Activated CD4-positive, alpha-beta T cell treated with anti-CD3 and anti-CD28 coated beads for 4 hours (primary cell): ENCODE data around the gene NDUFB8.

Source experiments
- DNase-seq, 2 donors: peaks; one replicate each; pipeline ENCODE4 v3.0.0-alpha.2; 2020

The NDUFB8 gene

DNA sequence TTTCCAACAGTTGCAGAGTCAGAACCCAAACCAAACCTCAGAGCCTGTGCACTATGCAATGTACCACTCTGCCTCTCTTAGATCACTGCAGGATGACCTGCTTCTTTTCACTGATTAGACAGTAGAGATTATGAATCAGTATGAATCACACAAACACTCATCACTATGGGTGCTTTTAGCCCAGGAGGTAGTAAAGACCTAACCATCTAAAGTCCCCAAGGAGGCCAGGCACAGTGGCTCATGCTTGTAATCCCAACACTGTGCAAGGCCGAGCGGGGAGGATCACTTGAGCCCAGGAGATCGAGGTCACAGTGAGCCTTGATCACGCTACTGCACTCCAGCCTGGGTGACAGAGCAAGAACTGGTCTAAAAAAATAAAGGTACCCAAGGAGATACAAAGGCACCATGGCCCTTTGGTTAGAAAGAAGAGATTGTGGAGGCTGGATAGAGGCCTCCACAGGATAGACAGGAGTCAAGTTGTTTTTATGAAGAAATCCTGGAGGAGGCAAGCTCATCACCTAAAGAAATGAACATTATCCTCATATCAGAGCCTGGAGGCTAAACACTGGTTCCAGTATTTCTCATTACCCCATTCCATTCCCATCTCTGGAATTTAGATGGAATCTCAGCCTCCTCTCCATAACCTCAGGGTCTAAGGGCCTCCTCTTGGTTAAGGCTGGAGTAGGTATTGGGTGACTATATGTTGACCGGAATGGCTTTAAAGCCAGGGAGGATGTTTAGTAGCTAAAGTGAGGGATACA lies 22.9 kb downstream of the NDUFB8 start:
- no peak for DNase-seq

DNA sequence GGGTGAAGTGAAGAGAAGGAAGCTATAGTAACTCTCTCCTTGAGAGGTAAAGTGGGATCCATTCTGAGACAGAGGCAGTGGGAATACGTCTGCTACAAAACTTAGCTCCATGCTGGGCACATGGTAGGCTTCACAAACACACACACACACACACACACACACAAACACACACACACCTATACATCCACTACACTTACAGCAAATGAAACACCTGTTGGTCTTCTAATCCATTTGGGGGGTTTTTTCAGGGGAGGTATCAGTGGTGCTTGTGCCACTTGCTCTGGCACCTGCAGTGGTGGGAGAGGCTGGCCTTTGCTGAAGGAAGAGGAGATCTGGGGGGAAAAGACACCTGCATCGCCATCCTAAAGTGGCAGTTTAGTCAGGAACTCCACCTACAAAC lies 24.5 kb downstream of the NDUFB8 start:
- no peak for DNase-seq

DNA sequence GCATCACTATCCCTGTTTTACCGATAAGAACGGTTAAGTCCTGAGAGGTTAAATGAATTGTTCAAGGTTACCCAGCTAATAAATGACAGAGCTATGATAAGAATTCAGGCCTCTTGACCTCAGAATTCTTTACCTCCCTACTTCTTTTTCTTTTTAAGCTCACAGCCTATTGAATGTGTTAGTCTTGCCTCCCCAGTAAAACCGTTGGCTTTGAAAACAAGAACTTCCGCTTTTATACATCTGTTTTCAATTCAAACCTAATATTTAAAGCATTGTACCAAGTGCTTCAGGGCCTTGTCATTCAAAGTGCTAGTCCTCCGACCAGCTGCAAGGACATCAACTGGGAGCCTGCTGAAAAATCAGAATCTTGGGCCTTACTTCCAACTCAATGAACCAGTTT lies 25.6 kb downstream of the NDUFB8 start:
- no peak for DNase-seq

DNA sequence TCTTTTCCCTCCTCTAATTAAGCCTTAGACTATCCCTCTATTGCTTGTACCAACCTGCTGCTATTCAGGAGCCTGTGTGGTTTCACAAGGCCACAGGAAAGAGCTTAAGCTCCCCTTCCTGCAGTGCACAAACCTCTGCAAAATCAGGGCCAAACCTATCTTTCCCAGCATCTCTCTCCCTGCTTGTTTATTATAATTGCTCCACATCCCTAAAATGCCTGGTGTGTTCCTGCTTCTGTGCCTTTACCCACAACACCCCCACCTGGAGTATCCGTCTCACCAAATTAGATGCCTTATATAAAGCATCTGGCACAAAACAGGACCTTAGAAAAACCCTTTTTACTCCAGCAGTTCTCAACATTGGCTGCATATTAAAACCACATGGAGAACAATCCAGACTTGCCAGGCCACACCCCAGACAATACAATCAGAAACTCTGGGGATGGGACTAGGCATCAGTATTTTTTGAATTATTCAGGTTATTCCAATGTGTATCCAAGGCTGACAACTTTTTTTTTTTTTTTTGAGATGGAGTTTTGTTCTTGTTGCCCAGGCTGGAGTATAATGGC lies 26.7 kb downstream of the NDUFB8 start:
- DNase-seq: no peak

DNA sequence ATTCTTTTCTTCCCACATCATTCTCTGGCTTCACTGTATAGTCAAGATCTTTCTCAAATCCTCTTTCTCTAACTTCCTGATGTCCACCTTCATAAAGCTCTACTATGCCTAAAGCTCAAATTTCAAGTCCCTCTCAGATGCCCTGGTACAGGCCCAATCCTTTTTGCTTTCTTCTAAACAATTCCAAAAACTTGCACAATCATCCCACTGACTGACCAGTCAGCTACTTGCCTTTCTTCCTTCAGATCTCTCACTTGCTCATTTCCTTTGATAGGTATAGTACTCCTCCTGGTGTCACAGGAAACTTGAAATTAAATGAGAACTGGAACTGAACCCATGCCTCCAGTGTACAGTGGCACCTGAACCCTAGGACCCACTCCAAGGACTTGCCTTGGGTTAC lies 28.2 kb downstream of the NDUFB8 start:
- DNase-seq: no peak

DNA sequence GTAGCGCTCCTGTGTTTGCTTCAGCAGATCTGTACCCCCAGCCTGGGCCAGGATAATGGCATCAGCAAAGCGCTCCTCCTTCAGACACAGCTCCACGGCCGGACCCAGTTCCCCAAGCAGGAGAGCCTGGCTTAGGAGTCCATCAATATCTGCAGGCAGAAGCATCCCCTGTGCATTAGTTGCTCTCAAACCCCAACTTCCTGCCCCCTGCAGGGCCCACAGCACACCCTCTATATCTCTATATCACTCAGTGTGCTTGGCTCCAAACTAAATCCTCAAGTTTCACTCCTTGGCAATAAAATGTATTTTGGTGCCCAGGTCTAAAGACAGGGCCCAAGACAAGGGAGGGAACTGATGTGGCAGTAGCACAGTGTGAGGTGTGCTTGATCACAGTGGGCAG lies 31.6 kb downstream of the NDUFB8 start:
- DNase-seq: no peak

DNA sequence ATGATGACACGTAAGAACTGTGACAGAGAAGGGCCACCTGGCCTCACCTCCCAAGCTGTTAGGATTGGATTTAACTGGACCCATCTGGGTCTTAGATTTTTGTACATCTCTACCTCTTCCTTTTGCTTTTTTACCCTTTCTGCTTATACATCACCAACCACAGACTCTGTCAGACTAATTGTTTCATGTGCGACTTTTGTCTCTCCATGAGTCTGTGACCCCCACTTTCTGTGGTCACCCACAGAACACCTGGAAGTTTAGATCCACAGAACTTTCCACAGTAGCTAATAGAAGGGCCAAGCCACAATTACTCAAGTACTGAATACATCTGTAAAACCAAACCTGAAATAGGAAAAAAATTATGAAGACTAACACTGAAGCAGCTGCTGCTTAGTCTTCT lies 33.1 kb downstream of the NDUFB8 start:
- no peak for DNase-seq

DNA sequence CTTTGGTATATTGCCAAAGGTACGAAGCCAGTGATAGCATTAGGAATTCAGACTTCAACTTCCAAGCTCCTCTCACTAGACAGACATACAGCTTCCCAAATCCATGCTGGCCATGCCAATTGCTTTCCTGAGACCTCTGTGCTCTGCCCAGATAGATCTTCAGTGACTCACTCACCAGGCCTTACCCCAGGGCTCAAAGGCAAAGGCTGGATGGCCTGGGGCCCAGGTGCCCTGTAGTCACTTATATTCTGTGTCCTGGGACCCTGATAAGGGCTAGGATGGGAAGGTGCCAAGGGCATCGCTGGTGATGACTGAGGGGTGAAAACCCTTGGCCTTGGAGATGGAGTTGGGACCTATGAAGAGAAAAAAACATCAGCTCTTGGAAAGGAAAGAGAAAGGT lies 39.1 kb downstream of the NDUFB8 start:
- no peak for DNase-seq

DNA sequence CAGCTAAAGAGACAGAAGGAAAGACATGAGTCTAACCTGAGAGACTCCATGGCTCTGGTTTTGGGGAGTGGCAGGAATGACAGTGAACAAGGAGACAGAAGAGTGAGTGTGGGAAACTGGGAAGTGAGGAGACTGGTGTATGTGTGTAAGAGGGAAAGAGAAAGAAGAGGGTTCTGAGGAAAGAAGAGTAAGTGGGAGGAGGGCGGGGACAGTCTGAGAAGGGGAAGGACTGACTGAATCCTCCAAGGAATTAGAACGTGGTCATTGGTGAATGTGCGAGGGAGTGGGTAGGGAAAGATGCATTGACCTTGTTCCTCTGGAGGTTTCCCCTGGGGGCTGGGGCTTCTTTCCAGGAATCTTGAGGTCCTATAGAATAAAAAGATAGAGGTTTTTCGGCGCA lies 40.3 kb downstream of the NDUFB8 start:
- no peak for DNase-seq

DNA sequence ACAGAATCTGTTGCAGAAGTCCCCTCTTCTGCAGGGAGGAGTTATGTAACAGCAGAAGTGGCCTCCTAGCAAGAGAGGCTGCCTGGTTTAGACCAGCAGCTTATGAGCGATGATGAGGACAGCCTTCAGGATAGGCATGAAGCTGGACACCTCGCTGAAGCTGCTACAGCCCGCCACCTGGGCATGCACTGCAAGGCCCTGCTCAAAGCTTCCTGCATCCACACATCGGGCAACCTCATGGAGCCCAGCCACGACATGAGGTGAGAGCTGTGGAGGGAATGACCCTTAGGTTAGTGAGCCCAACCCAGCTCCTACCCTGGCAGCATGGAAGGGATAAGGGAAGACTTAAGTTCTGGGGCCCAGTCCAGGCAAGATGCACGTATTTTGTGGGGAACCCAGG lies 42.1 kb downstream of the NDUFB8 start:
- no peak for DNase-seq

DNA sequence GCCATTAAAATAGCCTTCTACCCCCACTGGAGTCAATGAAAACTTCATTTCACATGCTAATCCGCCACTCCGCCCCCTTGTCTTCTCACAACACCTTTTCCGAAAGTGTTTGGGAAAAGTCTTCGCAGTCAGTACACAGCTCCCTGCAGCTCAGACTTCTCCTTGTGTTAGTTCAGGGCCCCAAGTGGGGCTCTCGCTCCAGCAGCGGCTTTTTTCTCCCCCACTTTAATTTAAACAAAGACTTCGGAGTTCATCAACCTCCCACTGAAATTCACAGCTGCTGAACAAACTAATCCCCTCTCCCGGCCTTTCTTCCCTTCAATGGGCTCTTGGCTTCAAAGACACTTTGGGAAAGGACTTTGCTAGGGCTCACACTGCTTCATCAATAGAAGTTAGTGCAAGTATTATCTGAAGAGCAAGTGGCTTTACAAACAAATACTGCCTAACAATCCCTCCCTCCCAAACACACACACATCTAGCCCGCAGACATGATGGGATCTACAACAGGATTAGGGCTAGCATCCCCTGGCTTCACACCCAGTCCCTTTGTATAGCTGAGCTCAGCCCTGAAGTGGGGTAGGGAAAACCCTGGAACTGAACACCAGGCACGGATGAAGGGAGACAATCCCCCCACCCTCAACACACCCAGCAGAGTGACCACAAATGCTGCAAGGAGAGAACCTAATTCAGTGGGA lies 43.7 kb downstream of the NDUFB8 start:
- no peak for DNase-seq

DNA sequence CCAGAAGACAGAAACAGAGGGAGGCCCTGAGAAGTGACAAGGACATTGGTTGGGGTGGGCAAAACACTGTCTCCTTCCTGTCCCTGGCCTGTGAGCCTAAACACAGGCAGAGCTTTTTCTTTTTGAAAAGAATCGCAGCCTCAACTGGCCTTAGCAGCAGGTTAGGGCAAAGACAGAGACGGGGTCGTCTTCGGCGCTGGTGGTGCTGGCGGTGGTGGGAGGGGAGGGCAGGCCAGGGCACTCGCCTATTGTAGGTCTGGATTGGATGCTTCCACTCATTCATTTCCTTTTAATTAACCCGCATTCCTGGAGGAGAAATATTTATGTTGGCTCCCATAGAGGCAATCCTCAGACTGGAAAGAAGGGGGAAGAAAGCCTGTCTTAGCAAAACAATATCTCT lies 44.3 kb downstream of the NDUFB8 start:
- DNase-seq: no peak

DNA sequence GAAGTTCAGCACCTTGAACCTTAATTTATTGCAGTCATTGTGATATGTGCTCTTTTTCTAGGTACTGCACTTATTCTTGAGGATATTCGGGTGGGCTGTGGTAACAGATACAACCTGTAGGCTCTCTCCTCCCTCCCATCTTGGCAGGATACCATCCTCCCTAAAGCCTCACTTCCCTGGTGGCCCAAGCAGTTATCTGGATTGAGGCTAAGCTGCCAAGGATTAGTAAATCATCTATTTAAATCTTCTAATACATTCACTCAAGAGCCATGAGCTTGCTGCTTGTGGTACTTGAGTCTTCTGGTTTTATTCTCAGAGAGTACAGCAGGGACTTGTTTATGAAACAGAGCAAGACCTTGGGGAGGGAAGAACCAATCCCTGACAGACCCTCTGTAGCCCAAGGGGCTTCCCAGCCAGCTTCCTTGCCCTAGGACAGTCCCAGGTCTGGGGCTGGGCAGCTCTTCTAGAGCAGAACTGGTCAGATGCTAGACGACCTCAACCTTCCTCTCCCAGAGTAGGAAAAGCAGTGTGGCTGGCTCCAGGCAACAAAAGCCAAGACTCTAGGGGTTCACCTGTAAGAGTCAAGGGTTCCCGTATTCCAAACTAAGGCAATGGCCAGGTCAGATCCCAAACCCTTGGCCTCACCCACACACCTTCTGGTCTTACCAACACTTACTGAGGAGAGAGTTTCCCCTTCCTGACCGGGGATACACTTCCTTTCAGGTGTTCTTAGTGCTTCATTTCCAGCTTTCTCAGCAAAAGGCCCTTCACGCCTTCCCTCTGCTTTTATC lies 45.6 kb downstream of the NDUFB8 start:
- no peak for DNase-seq

DNA sequence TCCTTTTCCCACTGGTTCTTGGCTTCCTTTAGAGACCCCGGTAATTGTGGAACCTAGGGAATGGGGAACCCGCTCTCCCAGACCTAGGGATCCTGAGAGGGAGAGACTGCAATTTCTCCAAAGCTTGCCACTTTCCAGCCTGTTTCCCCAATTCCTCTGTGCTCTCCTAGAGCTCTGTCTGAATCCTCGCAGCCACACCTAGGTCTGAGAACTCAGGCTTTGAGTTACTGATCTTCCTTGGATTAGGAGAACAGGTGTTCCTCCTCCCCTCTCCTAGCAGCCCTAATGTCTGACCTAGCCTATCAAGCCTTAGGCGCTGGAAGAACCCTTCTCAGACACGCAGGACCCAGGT lies 46.9 kb downstream of the NDUFB8 start:
- DNase-seq: no peak

DNA sequence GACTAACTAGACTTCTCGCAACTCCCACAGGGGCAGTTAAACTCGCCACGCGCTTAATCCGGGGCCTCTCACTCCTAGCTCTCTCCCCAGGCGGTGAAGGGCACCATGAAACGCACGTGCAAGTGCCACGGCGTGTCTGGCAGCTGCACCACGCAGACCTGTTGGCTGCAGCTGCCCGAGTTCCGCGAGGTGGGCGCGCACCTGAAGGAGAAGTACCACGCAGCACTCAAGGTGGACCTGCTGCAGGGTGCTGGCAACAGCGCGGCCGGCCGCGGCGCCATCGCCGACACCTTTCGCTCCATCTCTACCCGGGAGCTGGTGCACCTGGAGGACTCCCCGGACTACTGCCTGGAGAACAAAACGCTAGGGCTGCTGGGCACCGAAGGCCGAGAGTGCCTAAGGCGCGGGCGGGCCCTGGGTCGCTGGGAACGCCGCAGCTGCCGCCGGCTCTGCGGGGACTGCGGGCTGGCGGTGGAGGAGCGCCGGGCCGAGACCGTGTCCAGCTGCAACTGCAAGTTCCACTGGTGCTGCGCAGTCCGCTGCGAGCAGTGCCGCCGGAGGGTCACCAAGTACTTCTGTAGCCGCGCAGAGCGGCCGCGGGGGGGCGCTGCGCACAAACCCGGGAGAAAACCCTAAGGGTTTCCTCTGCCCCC lies 47.4 kb downstream of the NDUFB8 start:
- peak; percentile 56 to 57 for DNase-seq

DNA sequence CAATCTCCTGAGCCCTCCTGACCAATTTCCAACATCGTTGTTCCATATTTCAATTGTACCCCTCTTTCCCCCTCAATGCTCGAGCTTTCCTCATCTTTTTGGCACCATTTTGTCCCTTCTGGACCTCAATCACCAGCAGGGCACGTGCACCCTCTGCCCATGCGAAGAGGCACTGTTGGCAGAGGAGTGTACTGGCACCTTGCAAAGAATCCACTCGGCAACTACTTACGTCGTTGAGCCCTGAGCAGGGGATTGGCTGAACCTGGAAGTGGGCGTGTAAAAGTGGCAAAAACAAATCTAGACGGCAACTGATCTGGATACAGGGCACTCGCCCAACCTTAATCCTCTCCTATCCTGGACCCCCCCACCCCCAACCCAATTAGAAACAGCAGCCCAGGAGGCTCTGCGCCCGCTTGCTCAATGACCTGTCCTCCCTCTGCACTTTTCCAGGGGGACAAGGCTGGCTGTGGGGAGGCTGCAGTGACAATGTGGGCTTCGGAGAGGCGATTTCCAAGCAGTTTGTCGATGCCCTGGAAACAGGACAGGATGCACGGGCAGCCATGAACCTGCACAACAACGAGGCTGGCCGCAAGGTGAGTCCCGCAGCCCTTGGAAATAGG lies 48.1 kb downstream of the NDUFB8 start:
- peak; percentile 79 to 95 for DNase-seq

DNA sequence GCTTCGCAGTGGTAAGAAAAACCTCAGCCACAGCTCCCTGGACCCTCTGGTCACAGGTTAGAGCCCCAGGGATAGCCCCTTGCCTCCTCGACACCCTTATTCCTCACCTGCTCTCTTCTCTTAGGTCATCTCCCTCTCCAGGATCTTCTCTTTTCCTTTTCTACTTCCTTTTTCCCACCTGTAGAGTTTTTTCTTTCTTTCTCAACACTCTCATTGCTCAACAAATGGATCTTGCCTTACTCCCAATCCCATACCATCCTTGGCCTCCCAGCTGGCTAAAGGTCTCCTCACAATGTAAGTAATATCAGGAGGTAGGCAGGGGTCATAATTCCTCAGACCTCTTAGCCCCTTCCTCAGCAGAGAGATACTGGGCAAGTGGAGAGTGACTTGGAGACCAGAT lies 49.7 kb downstream of the NDUFB8 start:
- no peak for DNase-seq

DNA sequence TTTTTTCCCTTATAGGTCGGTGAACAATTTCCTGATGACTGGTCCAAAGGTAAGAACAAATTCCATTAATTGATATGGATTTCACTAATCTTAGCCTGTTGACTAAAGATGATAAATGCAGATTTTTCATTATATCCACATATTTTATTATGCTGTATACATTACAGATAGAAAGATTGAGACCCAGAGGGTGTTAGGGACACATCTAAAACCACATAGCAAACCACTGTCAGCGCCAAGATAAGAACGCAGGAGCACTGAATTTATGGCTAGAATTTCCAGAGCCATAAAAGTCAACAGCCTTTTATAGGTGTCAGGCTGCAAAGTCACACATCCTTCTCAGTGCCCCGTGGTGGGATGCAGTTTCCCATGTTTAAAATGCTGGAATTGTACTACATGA lies 50.6 kb downstream of the NDUFB8 start:
- no peak for DNase-seq

DNA sequence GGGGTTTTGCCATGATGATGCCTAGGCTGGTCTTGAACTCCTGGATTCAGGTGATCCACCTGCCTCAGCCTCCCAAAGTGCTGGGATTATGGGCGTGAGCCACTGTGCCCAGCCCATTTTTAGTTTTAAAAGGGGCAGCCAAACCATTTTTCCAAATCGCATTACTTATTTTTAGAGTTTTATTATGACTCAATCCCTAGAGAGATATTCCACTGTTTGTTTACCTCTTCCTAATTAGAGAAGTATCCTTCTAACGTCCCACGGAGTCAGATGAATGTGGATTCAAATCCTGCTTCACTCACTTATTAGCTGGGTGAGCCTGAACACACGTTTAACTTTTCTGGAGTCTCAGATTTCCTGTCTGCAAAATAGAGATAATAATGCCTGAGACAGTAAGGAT lies 51.7 kb downstream of the NDUFB8 start:
- no peak for DNase-seq
